Esophagus muscularis mucosa (tissue), 4 donors: Measurements from ENCODE around the gene MUC4. TPM values are rescaled to one million over a fixed set of nuclear protein-coding genes. Genes with fewer than 3 reads are reported as not detected.

Experiments used
- DNase-seq: peaks from one replicate; pipeline ENCODE4 v3.0.0-alpha.2; 2017; ENCODE audit errors: extremely low spot score
- H3K27ac ChIP-seq, 4 donors: fragments of 200-600 bp; sonication (generic); replicated peaks in 1 of 4; 1 replicate in 3 of 4; 2 replicates in 1 of 4; pipeline ENCODE4 v1.5.1; 2016 to 2019; ENCODE audit warnings: mild to moderate bottlenecking in 1 of 4
- H3K27me3 ChIP-seq, 4 donors: fragments of 200-600 bp; sonication (generic); one replicate each; pipeline versions ENCODE4 v1.5.1 to v1.6.0; 2016 to 2019
- H3K36me3 ChIP-seq, 4 donors: fragments of 200-600 bp; sonication (generic); one replicate each; pipeline ENCODE4 v1.5.1; 2016 to 2019
- H3K4me1 ChIP-seq, 4 donors: fragments of 200-600 bp; sonication (generic); one replicate each; pipeline ENCODE4 v1.5.1; 2016 to 2019
- H3K4me3 ChIP-seq, 4 donors: fragments of 200-600 bp; sonication (generic); 1 replicate in 2 of 4; 2 replicates in 2 of 4; pipeline ENCODE4 v1.5.1; 2016 to 2019; ENCODE audit warnings: mild to moderate bottlenecking in 4 of 4, moderate library complexity in 1 of 4
- H3K9me3 ChIP-seq, 4 donors: fragments of 200-600 bp; sonication (generic); 1 replicate in 3 of 4; 2 replicates in 1 of 4; pipeline ENCODE4 v1.5.1; 2016 to 2019
- EP300 ChIP-seq: sonication (generic); formaldehyde crosslinking; IDR thresholded peaks from one replicate; pipeline ENCODE4 v1.6.1; 2017; ENCODE audit warnings: antibody characterized with exemption
- POLR2A ChIP-seq: fragments of 450-650 bp; IDR thresholded peaks from one replicate; pipeline ENCODE4 v1.6.1; 2017; ENCODE audit warnings: antibody characterized with exemption, moderate library complexity, mild to moderate bottlenecking, low read depth
- POLR2AphosphoS5 ChIP-seq, 2 donors: sonication (generic); formaldehyde crosslinking; IDR thresholded peaks; one replicate each; pipeline ENCODE4 v1.6.1; 2017; ENCODE audit warnings: antibody characterized with exemption in 2 of 2
- whole genome bisulfite sequencing: methylation state at CpG from one replicate; pipeline ENCODE4 v1.1.5; 2018; 5-methylcytosine and 5-hydroxymethylcytosine counted together
- intact Hi-C: fragments of 100-400 bp; cut with DNase I; formaldehyde crosslinking; loops from one replicate; pipeline ENCODE4 v1.15.1; 2023
- total RNA-seq, 4 donors: library from RNA; depleted of rRNA; stranded (reverse); fragments of >200 nt; gene quantifications; one replicate each; pipeline versions ENCODE4 v1.1.0 to v1.2.1, GENCODE V29; 2016
- TF ChIP-seq, protein P1 (sequence below), 3 experiments: fragments of 200-600 bp in 2 of 3; fragments of 450-650 bp in 1 of 3; sonication (generic) in 2 of 3; IDR thresholded peaks; one replicate each; pipeline ENCODE4 v1.5.1; 2017 to 2019; ENCODE audit warnings: antibody characterized with exemption in 3 of 3, mild to moderate bottlenecking in 2 of 3, moderate library complexity in 1 of 3

The MUC4 gene
- total RNA-seq, 4 donors from 2014 or later = 0.19 to 0.63 (median 0.42) TPM; not detected in 1

DNA sequence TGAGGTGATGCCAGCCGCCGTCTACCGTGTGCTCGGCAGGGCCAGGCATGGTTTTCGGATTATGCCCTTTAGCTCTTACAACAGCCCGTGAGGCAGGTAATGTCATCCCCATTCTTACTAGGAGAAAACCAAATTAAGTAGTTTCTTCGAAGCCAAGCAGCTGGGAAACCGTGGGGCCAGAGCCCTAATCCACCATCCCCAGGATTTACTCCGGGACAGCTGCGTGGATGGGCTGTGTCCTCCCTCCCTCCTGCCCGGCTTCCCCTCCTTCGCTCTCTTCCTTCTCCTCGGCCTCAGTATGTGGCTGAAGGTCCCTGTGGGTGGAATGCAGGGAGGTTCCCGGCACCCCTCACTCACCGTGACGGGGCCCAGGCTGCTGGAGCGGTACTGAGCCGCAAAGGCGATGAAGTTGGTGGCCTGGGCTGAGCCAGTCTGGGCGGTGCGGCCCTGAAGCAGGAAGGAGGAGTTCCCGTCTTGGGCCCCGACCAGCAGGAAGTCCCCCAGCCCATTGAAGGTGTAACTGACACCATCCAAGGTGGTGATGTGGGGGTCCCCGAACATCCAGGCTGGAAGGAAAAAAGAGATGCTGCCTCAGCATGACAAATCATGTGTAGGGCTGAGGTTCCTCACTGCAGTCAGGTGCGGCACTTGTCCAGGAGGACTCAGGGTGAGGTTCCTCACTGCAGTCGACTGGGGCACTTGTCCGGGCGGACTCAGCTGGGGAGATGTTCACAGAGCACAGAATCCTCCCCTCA, 48.5 kb downstream of the MUC4 start:
- no peak for TF ChIP-seq POLR2A
- TF ChIP-seq POLR2AphosphoS5 (IDR thresholded peaks at IDR 0.05) = no peak
- TF ChIP-seq EP300 = no peak
- TF ChIP-seq, protein P1, sequence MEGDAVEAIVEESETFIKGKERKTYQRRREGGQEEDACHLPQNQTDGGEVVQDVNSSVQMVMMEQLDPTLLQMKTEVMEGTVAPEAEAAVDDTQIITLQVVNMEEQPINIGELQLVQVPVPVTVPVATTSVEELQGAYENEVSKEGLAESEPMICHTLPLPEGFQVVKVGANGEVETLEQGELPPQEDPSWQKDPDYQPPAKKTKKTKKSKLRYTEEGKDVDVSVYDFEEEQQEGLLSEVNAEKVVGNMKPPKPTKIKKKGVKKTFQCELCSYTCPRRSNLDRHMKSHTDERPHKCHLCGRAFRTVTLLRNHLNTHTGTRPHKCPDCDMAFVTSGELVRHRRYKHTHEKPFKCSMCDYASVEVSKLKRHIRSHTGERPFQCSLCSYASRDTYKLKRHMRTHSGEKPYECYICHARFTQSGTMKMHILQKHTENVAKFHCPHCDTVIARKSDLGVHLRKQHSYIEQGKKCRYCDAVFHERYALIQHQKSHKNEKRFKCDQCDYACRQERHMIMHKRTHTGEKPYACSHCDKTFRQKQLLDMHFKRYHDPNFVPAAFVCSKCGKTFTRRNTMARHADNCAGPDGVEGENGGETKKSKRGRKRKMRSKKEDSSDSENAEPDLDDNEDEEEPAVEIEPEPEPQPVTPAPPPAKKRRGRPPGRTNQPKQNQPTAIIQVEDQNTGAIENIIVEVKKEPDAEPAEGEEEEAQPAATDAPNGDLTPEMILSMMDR (IDR thresholded peaks at IDR 0.05) = no peak

DNA sequence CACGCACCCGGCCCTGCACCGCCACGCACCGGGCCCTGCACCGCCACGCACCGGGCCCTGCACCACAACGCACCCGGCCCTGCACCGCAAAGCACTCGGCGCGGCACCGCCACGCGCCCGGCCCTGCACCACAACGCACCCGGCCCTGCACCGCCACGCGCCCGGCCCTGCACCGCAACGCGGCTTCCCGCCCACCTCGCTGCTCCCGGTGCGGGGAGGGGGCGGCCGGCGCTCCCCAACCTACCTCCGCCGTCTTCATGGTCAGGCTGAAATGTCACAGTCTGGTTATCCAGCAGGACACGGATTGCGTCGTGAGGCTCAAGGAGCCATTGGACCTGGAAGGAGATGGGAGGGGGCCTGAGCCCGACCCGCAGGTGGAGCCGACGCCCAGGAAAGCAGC, 49.1 kb downstream of the MUC4 start:
- Histone ChIP-seq H3K4me1 (peaks cover 0 to 23% (median 21%) of the 10 kb centered on the region in 4 donors), H3K4me3 (no peak overlapping the region), H3K9me3 (no peaks in the 10 kb centered on the region), H3K27me3 (peaks cover 0 to 67% (median 10%) of the 10 kb centered on the region in 4 donors), H3K27ac (no peak overlapping the region), H3K36me3 (no peaks in the 10 kb centered on the region)
- no peak for TF ChIP-seq POLR2AphosphoS5 (IDR thresholded peaks at IDR 0.05)
- TF ChIP-seq EP300 = no peak
- no peak for TF ChIP-seq POLR2A
- TF ChIP-seq, protein P1 (IDR thresholded peaks at IDR 0.05) = no peak
- WGBS = 82% methylated on average over 39 of the region's 43 CpGs
- intact Hi-C loops = no loop called here
- no peak for DNase-seq

More for the DNA sequence above, 48.5 kb downstream of the MUC4 start:
- intact Hi-C loops = no loop called here
- DNase-seq = no peak
- Histone ChIP-seq H3K27ac (no peak overlapping the region), H3K9me3 (no peaks in the 10 kb centered on the region), H3K4me1 (peaks cover 0 to 23% (median 18%) of the 10 kb centered on the region in 4 donors), H3K27me3 (peaks cover 0 to 61% (median 7%) of the 10 kb centered on the region in 4 donors), H3K36me3 (no peaks in the 10 kb centered on the region), H3K4me3 (no peak overlapping the region)
- 81% methylated on average over 26 of the region's 28 CpGs for WGBS

DNA sequence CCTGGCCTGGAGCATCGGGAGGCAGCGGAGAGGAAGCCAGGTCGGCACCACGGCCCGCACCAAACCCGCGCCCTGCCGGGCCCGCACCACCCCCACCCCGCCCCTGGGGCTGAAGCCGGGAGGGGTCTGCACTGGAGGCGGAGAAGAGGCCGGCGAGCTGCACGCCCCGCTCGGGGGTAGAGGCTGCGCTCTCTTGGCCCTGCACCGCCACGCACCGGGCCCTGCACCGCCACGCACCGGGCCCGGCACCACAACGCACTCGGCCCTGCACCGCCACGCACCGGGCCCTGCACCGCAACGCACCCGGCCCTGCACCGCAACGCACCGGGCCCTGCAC, 49.5 kb downstream of the MUC4 start:
- H3K4me1 ChIP-seq = peaks cover 0 to 25% (median 24%) of the 10 kb centered on the region in 4 donors
- TF ChIP-seq, protein P1 (IDR thresholded peaks at IDR 0.05) = no peak
- no peak for TF ChIP-seq POLR2AphosphoS5 (IDR thresholded peaks at IDR 0.05)
- no peak for TF ChIP-seq POLR2A
- no peak for TF ChIP-seq EP300
- H3K9me3 ChIP-seq = no peaks in the 10 kb centered on the region
- no peak overlapping the region for H3K27ac ChIP-seq
- no peak overlapping the region for H3K4me3 ChIP-seq
- peaks cover 0 to 71% (median 12%) of the 10 kb centered on the region in 4 donors for H3K27me3 ChIP-seq
- 87% methylated on average over 14 of the region's 36 CpGs for WGBS
- no peak for DNase-seq
- H3K36me3 ChIP-seq = no peaks in the 10 kb centered on the region
- intact Hi-C loops = no loop called here

DNA sequence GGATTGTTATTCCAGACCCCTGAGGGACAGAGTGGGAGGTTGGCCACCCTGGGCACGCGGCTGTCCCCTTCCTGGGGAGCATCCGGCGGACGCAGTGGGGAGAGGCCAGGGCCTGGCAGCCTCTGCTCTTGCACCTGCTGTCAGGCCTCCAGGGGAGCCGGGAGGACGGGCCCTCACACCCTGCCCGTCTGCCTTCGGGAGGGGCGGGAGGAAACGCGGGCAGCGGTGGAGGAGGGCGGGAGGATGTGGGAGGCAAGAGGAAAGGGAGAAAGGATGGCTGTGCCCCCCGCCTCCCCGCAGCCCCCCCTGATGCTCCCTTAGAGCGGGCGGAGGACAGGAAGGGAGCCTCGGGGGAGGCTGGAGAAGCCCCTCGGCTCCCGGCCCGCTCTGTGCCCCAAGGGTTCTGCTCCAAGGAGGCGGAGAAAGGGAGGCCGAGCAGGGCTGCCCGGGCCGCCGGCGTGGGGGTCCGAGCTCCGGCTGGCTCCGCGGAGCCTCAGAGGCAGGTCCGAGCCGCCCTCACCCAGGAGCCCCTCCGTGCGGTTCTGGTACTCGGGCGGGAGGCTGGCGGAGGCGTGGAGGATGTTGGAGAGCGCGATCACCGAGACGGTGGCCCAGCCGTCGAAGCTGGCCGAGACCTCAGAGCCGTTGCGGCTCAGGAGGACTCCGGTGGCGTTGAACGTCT, 50.0 kb downstream of the MUC4 start:
- WGBS = 16% methylated on average over 15 of the region's 52 CpGs
- intact Hi-C loops = no loop called here
- peaks cover 0 to 76% (median 12%) of the 10 kb centered on the region in 4 donors for H3K27me3 ChIP-seq

More for the DNA sequence above, 50.0 kb downstream of the MUC4 start:
- no peaks in the 10 kb centered on the region for H3K36me3 ChIP-seq
- H3K27ac ChIP-seq = no peak overlapping the region
- peaks cover 0 to 27% (median 25%) of the 10 kb centered on the region in 4 donors for H3K4me1 ChIP-seq
- no peak overlapping the region for H3K4me3 ChIP-seq
- TF ChIP-seq POLR2AphosphoS5 (IDR thresholded peaks at IDR 0.05) (no peak), EP300 (no peak), POLR2A (no peak)
- TF ChIP-seq, protein P1 (IDR thresholded peaks at IDR 0.05) = no peak
- no peaks in the 10 kb centered on the region for H3K9me3 ChIP-seq
- no peak for DNase-seq
